HCT116 (cell line): ENCODE results near the gene MVK. TPM values are rescaled to one million over a fixed set of nuclear protein-coding genes. Genes with fewer than 3 reads are reported as not detected.

Source experiments
- ATAC-seq: fragments of 200-7000 bp; cut with Tn5 transposase; 2 replicates; pipeline ENCODE4 v1.9.1; 2020; ENCODE audit warnings: mild to moderate bottlenecking, moderate library complexity
- BruUV-seq: library from RNA; stranded (reverse); fragments of 400-500 nt; replicated peaks from 2 replicates; lab custom pipeline; 2021; lab: Mats Ljungman, UMichigan
- CTCF ChIA-PET: fragments of 300-600 bp; sonication (Branson Sonifier 250); formaldehyde crosslinking; loops from one replicate; lab custom pipeline; 2021; ENCODE audit warnings: antibody characterized with exemption; lab: Charles Lee
- POLR2A ChIA-PET: fragments of 300-600, 350-600 bp; sonication (Branson Sonifier 250); formaldehyde crosslinking; loops from one replicate; lab custom pipeline; 2021; ENCODE audit warnings: antibody characterized with exemption; lab: Charles Lee
- RAD21 ChIA-PET, 2 experiments: fragments of 300-600 bp; sonication (Branson Sonifier 250); formaldehyde crosslinking; loops; one replicate each; lab custom pipeline; 2023; ENCODE audit warnings: low total read pairs in 2 of 2; ENCODE audit not compliant: uncharacterized antibody in 2 of 2, unreplicated experiment in 2 of 2, low non-redundant PET in 1 of 2; lab: Charles Lee
- DNase-seq: peaks from one replicate; pipeline ENCODE4 v3.0.0-alpha.2; 2010; ENCODE audit warnings: low read depth, low spot score
- H2AFZ ChIP-seq: fragments of 200-600 bp; shearing (Covaris generic), sonication (generic); 2 replicates; pipeline ENCODE4 v1.6.1; 2017; ENCODE audit warnings: low read depth, mixed run types, mixed read lengths, antibody characterized with exemption, low read length; ENCODE audit not compliant: poor library complexity, severe bottlenecking
- H3K27ac ChIP-seq: 2 replicates; pipeline ENCODE4 v1.5.1; 2012; ENCODE audit warnings: low read depth, low read length
- H3K27me3 ChIP-seq: fragments of 200-600 bp; sonication (generic); 2 replicates; pipeline ENCODE4 v1.6.1; 2016; ENCODE audit warnings: mixed run types, low read length, mixed read lengths; ENCODE audit not compliant: insufficient read depth
- H3K36me3 ChIP-seq, 2 experiments: fragments of 200-500 bp in 1 of 2; fragments of 200-600 bp in 1 of 2; sonication (Bioruptor generic) in 1 of 2; sonication (generic) in 1 of 2; 2 replicates each; pipeline versions ENCODE4 v1.5.1 to v1.6.1; 2014 to 2016; ENCODE audit warnings: low read length in 2 of 2, inconsistent platforms in 1 of 2, mixed read lengths in 1 of 2, mixed run types in 1 of 2; ENCODE audit not compliant: insufficient read depth in 2 of 2, control insufficient read depth in 1 of 2
- H3K4me1 ChIP-seq, 2 experiments: fragments of 200-600 bp in 1 of 2; sonication (generic) in 1 of 2; 2 replicates each; pipeline versions ENCODE4 v1.5.1 to v1.6.1; 2012 to 2017; ENCODE audit warnings: low read length in 2 of 2, inconsistent platforms in 1 of 2, mild to moderate bottlenecking in 1 of 2, mixed read lengths in 1 of 2, mixed run types in 1 of 2, moderate library complexity in 1 of 2; ENCODE audit not compliant: insufficient read depth in 2 of 2, control insufficient read depth in 1 of 2
- H3K4me2 ChIP-seq: fragments of 200-600 bp; sonication (generic); 2 replicates; pipeline ENCODE4 v1.6.1; 2017; ENCODE audit warnings: mixed run types, low read length, mixed read lengths
- H3K4me3 ChIP-seq, 2 experiments: fragments of 200-600 bp in 1 of 2; sonication (generic) in 1 of 2; replicated peaks in 1 of 2; 2 replicates each; pipeline ENCODE4 v1.5.1; 2011 to 2016; ENCODE audit warnings: low read length in 2 of 2, control low read depth in 1 of 2, low read depth in 1 of 2, mild to moderate bottlenecking in 1 of 2, mixed read lengths in 1 of 2, mixed run types in 1 of 2
- H3K79me2 ChIP-seq: fragments of 200-600 bp; sonication (generic); 2 replicates; pipeline ENCODE4 v1.6.1; 2017; ENCODE audit warnings: mild to moderate bottlenecking, mixed run types, low read length, moderate library complexity, mixed read lengths; ENCODE audit not compliant: insufficient read depth
- H3K9ac ChIP-seq: fragments of 200-600 bp; sonication (generic); 2 replicates; pipeline ENCODE4 v1.6.1; 2016; ENCODE audit warnings: low read length, mixed read lengths
- H3K9me2 ChIP-seq: fragments of 200-600 bp; sonication (generic), shearing (Covaris generic); 2 replicates; pipeline ENCODE4 v1.6.1; 2017; ENCODE audit warnings: mixed run types, mild to moderate bottlenecking, moderate library complexity; ENCODE audit not compliant: insufficient read depth
- H3K9me3 ChIP-seq, 2 experiments: fragments of 200-500 bp in 1 of 2; fragments of 200-600 bp in 1 of 2; sonication (Bioruptor generic) in 1 of 2; sonication (generic) in 1 of 2; 2 replicates each; pipeline ENCODE4 v1.6.1; 2014 to 2017; ENCODE audit warnings: low read length in 2 of 2, mixed read lengths in 2 of 2, inconsistent platforms in 1 of 2, low read depth in 1 of 2, mild to moderate bottlenecking in 1 of 2, mixed run types in 1 of 2, moderate library complexity in 1 of 2; ENCODE audit not compliant: control insufficient read depth in 1 of 2, insufficient read depth in 1 of 2
- H4K20me1 ChIP-seq: fragments of 200-600 bp; sonication (generic), shearing (Covaris generic); 2 replicates; pipeline ENCODE4 v1.6.1; 2017; ENCODE audit warnings: mixed run types, mild to moderate bottlenecking, moderate library complexity; ENCODE audit not compliant: insufficient read depth
- EGR1 ChIP-seq: IDR thresholded peaks from 2 replicates; pipeline ENCODE4 v1.6.1; 2012; ENCODE audit warnings: low read depth
- MAX ChIP-seq: IDR thresholded peaks from 2 replicates; pipeline ENCODE4 v1.6.1; 2012
- RAD21 ChIP-seq: IDR thresholded peaks from 2 replicates; pipeline ENCODE4 v1.6.1; 2012; ENCODE audit warnings: low read depth, mild to moderate bottlenecking
- REST ChIP-seq: IDR thresholded peaks from 2 replicates; pipeline ENCODE4 v1.6.1; 2012; ENCODE audit warnings: low read depth
- SP1 ChIP-seq: IDR thresholded peaks from 2 replicates; pipeline ENCODE4 v1.6.1; 2012; ENCODE audit warnings: low read depth
- SRF ChIP-seq: IDR thresholded peaks from 2 replicates; pipeline ENCODE4 v1.6.1; 2012; ENCODE audit warnings: low read depth
- TCF7L2 ChIP-seq: IDR thresholded peaks from 2 replicates; pipeline ENCODE4 v1.7.0; 2011; ENCODE audit warnings: borderline replicate concordance, inconsistent platforms; ENCODE audit not compliant: insufficient read depth, insufficient read length; ENCODE audit errors: extremely low read depth
- YY1 ChIP-seq: IDR thresholded peaks from 2 replicates; pipeline ENCODE4 v1.6.1; 2011; ENCODE audit warnings: low read length, low read depth, moderate library complexity, mild to moderate bottlenecking; ENCODE audit not compliant: insufficient replicate concordance; ENCODE audit errors: extremely low read depth
- intact Hi-C: fragments of 100-400 bp; cut with micrococcal nuclease; formaldehyde crosslinking; loops from 2 replicates; pipeline ENCODE4 v1.10.0; 2022
- total RNA-seq: library from RNA; stranded (reverse); gene quantifications from one replicate; pipeline ENCODE4 v1.2.1, GENCODE V29; 2021; ENCODE audit not compliant: unreplicated experiment

The MVK gene
- total RNA-seq, 1 experiment from 2014 or later: 17.3 TPM

- Histone ChIP-seq H3K79me2 (no peaks in the 10 kb centered on the region), H3K9me2 (no peaks in the 10 kb centered on the region), H3K9me3 (no peaks in the 10 kb centered on the region), H3K9ac (no peak overlapping the region), H3K4me2 (no peak overlapping the region), H3K27me3 (no peaks in the 10 kb centered on the region), H4K20me1 (no peaks in the 10 kb centered on the region), H3K4me1 (no peaks in the 10 kb centered on the region), H2AFZ (no peak overlapping the region), H3K4me3 (no peak overlapping the region), H3K27ac (no peak overlapping the region), H3K36me3 (no peaks in the 10 kb centered on the region)
- ChIA-PET POLR2A (no interaction called here), RAD21 (no interaction called here), CTCF (no interaction called here)
- DNase-seq (no peak), ATAC-seq (no peak)
- no TSS peak for BruUV-seq
- TF ChIP-seq TCF7L2 (no peak), YY1 (no peak), RAD21 (no peak), SP1 (no peak), MAX (no peak), REST (no peak), EGR1 (no peak), SRF (no peak)
- intact Hi-C loops: no loop called here
These were observed 30.6 kb downstream of the MVK start for GRCh38 chr12:109604132-109604585.
